ENCODE results near the gene ZCCHC3.

ZCCHC3 gene

DNA sequence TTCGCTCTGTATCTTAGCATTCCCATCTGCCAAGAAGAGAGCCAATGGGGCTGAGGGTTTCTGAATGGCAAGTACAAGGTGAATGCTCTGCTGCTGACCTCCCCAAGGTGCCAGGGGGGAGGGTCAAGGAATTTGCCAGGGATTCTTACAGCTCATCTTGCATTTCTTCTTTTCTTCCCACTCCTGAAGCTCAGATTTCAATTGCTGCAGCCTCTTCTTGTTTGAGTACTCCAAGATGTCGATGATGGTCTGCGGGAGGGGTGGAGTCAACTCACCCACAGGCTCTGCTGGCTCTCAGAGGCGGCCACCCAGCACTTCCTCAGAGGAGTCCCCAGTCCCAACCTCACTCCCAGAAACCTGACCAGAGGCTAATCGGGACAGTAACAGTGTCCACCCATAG, 19.2 kb upstream of the ZCCHC3 start:
- no peak for TF ChIP-seq Cebpa-rat (IDR thresholded peaks at IDR 0.05)
- no peak overlapping the region for H3K9ac ChIP-seq
- H3K27ac ChIP-seq, result no peak overlapping the region
- H3K9me3 ChIP-seq, result 0 out of 2 replicates have a peak, but pooled peaks cover 3% of the 10 kb centered on the region
- no peaks in the 10 kb centered on the region for H4K20me1 ChIP-seq
- H3K36me3 ChIP-seq, result peaks cover 90% of the 10 kb centered on the region
- H3K4me3 ChIP-seq, result no peak overlapping the region
- no peaks in the 10 kb centered on the region for H3K27me3 ChIP-seq
- H3K4me2 ChIP-seq, result no peak overlapping the region
- peaks cover 10% of the 10 kb centered on the region for H3K4me1 ChIP-seq

DNA sequence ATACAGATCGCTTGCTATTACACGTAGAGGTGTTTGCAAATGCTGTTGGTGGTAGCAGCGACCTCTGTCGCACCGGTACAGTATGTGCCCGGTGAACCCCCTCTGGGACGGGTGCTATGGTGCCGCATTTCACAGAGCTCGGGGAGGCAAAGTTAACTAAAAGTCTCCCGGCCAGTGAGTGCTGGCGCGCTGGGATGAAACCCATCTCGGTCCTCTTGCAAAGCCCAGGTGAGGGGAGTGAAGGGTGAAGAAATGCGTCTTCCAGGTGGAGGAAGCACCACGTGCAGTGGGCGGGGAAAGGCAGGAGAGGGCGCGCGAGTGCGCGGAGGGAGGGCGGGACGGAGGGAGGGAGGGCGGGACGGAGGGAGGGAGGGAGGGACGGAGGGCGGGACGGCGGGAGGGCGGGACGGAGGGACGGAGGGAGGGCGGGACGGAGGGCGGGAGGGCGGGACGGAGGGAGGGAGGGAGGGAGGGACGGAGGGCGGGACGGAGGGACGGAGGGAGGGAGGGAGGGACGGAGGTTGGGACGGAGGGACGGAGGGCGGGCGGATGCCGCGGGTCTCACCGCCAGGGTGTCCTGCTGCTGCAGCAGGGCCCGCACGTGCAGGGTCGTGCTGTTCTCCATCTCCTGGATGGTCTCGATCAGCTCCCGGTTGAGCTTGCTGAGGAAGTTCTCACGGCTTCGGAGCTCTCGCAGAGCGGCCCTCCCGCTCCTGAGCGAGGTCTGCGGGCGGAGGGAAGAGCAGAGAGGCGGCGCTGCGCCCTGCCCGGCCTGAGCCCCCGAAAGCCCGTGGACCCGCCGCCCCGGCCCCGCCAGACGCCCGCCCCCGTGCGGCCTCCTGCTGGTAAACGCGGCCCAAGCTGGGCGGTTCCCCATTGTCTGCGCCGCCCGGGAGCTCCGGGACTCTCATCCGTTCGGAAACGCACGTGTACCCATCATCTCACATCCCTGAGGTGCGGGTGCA, 18.5 kb upstream of the ZCCHC3 start:
- no peak overlapping the region for H3K4me3 ChIP-seq
- H3K4me2 ChIP-seq, result no peak overlapping the region
- H3K27me3 ChIP-seq, result no peaks in the 10 kb centered on the region
- H4K20me1 ChIP-seq, result no peaks in the 10 kb centered on the region
- peaks cover 93% of the 10 kb centered on the region for H3K36me3 ChIP-seq
- TF ChIP-seq Cebpa-rat (IDR thresholded peaks at IDR 0.05), result no peak
- H3K9me3 ChIP-seq, result 0 out of 2 replicates have a peak, but pooled peaks cover 3% of the 10 kb centered on the region
- H3K4me1 ChIP-seq, result peaks cover 5% of the 10 kb centered on the region
- no peak overlapping the region for H3K27ac ChIP-seq
- no peak overlapping the region for H3K9ac ChIP-seq

DNA sequence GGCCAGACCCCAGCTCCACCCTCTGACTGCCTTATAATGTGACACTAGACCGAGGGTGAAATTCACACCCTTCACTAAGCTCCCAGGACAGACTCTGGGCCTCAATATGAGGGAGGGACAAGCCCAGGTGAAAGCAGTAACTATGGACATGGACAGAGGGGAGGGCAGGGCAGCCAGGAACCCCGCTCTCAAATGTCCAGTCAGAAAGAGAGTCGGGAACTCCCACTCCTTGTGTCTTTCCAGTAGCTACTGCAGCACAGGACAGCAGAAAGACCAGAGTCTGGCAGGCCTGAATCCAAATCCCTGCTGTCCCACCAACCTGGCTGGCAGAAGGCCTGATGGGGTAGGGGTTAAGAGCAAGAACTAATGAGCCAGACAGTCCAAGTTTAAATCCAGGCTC, 13.2 kb upstream of the ZCCHC3 start:
- TF ChIP-seq Cebpa-rat (IDR thresholded peaks at IDR 0.05), result no peak
- Histone ChIP-seq H3K36me3 (peaks cover 68% of the 10 kb centered on the region), H3K9ac (no peak overlapping the region), H4K20me1 (no peaks in the 10 kb centered on the region), H3K9me3 (0 out of 2 replicates have a peak, but pooled peaks cover 2% of the 10 kb centered on the region), H3K4me2 (no peak overlapping the region), H3K4me3 (no peak overlapping the region), H3K27me3 (no peaks in the 10 kb centered on the region), H3K4me1 (peaks cover 11% of the 10 kb centered on the region), H3K27ac (no peak overlapping the region)

DNA sequence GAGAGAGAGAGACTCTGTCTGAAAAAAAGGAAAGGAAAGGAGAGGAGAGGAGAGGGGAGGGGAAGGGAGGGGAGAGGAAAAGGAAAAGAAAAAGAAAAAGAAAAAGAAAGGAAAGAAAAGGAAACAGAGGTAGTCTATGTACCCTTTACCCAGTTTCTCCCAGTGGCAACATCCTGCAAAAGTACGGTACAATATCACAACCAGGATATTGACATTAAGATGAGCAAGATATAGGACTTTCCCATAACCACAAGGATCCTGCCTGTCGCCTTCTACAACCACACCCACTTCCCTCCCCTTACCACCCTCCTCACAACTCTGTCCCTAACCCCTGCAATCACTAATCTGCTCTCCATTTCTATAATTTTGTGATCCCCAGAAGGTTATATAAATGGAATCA, 10.9 kb upstream of the ZCCHC3 start:
- Histone ChIP-seq H3K4me2 (no peak overlapping the region), H3K27me3 (no peaks in the 10 kb centered on the region), H3K4me1 (peaks cover 27% of the 10 kb centered on the region), H3K9ac (no peak overlapping the region), H4K20me1 (no peaks in the 10 kb centered on the region), H3K36me3 (peaks cover 45% of the 10 kb centered on the region), H3K27ac (no peak overlapping the region), H3K9me3 (no peaks in the 10 kb centered on the region), H3K4me3 (no peak overlapping the region)
- TF ChIP-seq Cebpa-rat (IDR thresholded peaks at IDR 0.05), result no peak

DNA sequence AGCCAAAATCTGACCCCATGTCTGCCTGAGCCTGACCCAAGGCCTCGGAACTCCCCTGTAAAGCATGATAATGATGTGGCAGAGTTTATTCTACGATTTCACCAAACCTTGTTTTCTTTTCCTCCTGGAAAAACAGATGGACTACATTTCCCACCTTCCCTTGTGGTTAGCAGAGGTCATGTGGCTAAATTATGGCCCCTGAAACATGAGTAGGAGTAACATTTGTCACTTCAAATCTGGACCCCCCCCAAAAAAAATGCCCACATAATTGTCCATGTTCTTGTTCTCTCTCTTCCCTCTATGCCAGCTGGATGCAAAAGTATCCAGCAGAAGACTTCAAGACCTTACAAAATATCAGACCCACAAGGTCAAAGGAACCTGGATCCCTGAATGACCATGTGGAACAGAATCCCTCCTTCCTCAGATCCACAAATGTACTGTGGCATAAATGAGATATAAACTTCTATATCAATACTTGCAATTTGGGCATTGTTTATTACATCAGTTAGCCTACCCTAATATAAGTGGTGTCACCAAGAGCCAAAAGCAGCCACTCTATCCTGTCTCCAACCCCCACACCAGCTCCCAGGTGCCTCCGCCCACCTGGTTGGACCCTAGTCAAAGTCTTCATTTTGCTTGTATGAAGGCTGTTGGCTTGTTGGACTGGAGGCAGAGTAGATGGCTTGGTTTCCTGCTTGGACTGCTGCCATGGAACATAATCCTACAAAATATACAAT, 8.2 kb upstream of the ZCCHC3 start:
- Histone ChIP-seq H3K4me1 (peaks cover 36% of the 10 kb centered on the region), H3K27ac (no peak overlapping the region), H3K4me2 (peak overlapping the region; percentile 94), H4K20me1 (no peaks in the 10 kb centered on the region), H3K4me3 (peak overlapping the region; percentile 92), H3K36me3 (peaks cover 21% of the 10 kb centered on the region), H3K27me3 (no peaks in the 10 kb centered on the region), H3K9me3 (no peaks in the 10 kb centered on the region), H3K9ac (peak overlapping the region; percentile 94; the same call in 1 of the 2 replicates)
- TF ChIP-seq Cebpa-rat (IDR thresholded peaks at IDR 0.05), result no peak

DNA sequence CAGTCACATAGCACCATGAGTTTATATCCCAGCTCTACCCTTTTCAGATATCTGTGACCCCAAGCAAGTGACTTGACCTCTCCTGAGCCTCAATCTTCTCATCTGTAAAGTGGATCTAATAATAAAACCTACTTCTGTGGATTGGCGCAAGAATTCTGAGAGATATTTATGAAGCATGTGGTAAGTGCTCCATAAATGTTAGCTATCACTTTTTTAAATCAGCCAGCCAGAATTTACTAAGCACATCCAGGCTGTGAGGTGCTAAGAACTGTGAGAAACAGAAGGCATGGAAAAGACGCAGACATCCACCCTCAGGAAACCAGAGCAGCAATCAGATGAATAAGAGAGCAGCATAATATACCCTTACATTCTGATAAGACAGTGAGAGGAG, 7.7 kb upstream of the ZCCHC3 start:
- Histone ChIP-seq H3K27ac (peak overlapping the region; percentile 89), H4K20me1 (no peaks in the 10 kb centered on the region), H3K4me1 (peaks cover 36% of the 10 kb centered on the region), H3K27me3 (no peaks in the 10 kb centered on the region), H3K4me2 (peak overlapping the region; percentile 94), H3K4me3 (peak overlapping the region; percentile 92), H3K9ac (peak overlapping the region; percentile 94), H3K36me3 (peaks cover 16% of the 10 kb centered on the region), H3K9me3 (no peaks in the 10 kb centered on the region)
- no peak for TF ChIP-seq Cebpa-rat (IDR thresholded peaks at IDR 0.05)

DNA sequence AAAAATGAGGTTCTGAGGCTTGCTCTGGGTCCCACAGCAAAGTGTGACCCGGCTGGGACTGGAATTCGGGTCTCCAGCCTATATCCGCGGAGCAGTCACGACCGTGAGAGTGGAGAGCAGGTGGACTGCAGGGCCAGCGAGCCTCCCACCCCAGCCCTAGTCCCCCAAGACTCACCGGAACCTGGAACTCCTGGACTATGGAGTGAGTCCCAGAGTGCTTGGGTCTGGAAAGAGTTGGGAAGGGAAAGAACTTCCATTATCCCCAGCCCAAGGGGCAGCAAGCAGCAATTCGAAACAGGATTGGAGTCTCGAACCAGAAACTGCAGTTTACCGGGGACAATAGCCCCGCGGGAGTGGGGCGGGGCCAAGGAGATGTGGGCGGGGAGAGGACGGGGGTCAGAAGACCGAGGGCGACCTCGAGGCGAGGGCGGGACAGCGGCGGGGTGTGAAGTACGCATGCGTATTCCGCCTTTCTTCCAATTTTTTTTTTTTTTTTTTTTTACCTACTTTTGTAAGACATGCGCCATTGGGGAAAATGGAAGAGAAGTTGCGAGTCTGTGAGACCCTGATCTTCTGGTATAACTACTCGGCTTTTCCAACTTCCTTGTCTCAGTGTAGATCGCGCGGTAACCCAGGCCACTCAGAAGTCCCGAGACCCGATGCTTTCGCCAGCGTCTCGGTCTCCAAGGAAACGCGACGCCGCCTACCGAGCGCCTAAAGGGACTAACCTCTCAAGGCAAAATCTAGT, 7.1 kb upstream of the ZCCHC3 start, which contains the start of gene C20orf96:
Gene C20orf96 (minus strand): TSS at position 667 of the 748 bp plus-strand sequence. CDS start 140 bp downstream, at position 527.
- peak within 1 kb of the TSS; percentile 89 for H3K27ac ChIP-seq

DNA sequence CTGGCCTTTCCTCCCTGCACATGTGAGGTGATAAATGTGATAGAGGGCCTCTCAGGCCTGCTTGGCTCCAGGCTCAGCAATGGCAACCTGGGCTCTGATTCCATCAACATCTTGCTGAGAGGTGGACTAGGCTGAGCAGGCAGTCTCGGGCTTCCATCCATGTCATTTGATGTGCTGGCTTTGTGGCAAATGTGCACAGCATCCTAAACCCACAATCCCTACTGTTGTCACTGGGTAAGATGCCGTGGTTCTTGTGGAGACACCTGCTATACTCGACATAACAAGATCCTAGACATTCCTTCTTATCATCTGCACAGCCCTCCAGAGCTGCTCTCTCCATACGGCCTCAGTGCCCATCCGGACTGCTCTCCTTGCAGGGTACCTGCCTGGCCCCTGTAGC, 2.8 kb upstream of the ZCCHC3 start:
- peaks cover 39% of the 10 kb centered on the region for H3K4me1 ChIP-seq
- H3K36me3 ChIP-seq, result peaks cover 5% of the 10 kb centered on the region; the same call in 1 of the 2 replicates
- no peak for TF ChIP-seq Cebpa-rat (IDR thresholded peaks at IDR 0.05)
- peaks cover 14% of the 10 kb centered on the region for H4K20me1 ChIP-seq
- no peak overlapping the region for H3K4me2 ChIP-seq
- no peak overlapping the region for H3K27ac ChIP-seq
- no peak overlapping the region for H3K9ac ChIP-seq
- H3K4me3 ChIP-seq, result no peak overlapping the region
- no peaks in the 10 kb centered on the region for H3K9me3 ChIP-seq
- no peaks in the 10 kb centered on the region for H3K27me3 ChIP-seq

More for the DNA sequence above, 7.1 kb upstream of the ZCCHC3 start, which contains the start of gene C20orf96:
- no peaks in the 10 kb centered on the region for H3K27me3 ChIP-seq
- H3K4me1 ChIP-seq, result peaks cover 36% of the 10 kb centered on the region
- H3K4me2 ChIP-seq, result peak within 1 kb of the TSS; percentile 94
- 0 out of 2 replicates have a peak, but pooled peaks cover 11% of the 10 kb centered on the region for H3K36me3 ChIP-seq
- H3K9ac ChIP-seq, result peak within 1 kb of the TSS; percentile 94
- no peaks in the 10 kb centered on the region for H4K20me1 ChIP-seq
- TF ChIP-seq Cebpa-rat (IDR thresholded peaks at IDR 0.05), result no peak
- no peaks in the 10 kb centered on the region for H3K9me3 ChIP-seq
- H3K4me3 ChIP-seq, result peak within 1 kb of the TSS; percentile 92

DNA sequence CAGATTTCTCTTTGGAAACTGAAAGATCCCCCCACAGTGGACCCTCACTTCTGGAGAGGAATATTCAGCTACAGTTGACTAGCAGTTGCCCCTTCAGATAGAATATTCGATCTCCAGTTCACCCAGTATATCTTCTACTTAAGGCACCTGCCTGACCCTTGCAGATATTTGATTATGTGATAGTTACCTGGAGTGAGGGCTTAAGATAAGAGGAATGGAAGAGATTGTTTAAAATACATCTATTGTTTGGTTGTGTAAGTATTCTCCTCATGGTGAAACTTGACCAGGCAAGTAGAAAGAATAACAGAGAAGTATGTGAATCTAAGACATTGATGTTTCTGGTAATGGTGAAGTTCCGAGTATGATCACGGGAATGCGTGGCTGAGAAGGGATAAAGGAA, 1.6 kb upstream of the ZCCHC3 start:
- Histone ChIP-seq H3K27ac (no peak overlapping the region), H3K9ac (no peak overlapping the region), H4K20me1 (peaks cover 26% of the 10 kb centered on the region), H3K4me2 (no peak overlapping the region), H3K9me3 (no peaks in the 10 kb centered on the region), H3K27me3 (no peaks in the 10 kb centered on the region), H3K4me1 (peaks cover 47% of the 10 kb centered on the region), H3K4me3 (no peak overlapping the region), H3K36me3 (peaks cover 17% of the 10 kb centered on the region; the same call in 1 of the 2 replicates)
- no peak for TF ChIP-seq Cebpa-rat (IDR thresholded peaks at IDR 0.05)
